ENCODE results near the gene NFE2L2. TPM values are rescaled to one million over a fixed set of nuclear protein-coding genes. Genes with fewer than 3 reads are reported as not detected.

The NFE2L2 gene
- total and polyA plus RNA-seq, 2 donors: 108 to 149 TPM

GRCh38 chr2:177244244-177244771, 20.2 kb downstream of the NFE2L2 start:
- Histone ChIP-seq H3K27ac (ENCODE audit: low read depth) (no peak overlapping the region), H3K4me3 (ENCODE audit: low read depth, low read length) (no peak overlapping the region), H3K4me1 (ENCODE audit: insufficient read depth) (peaks cover 3% of the 10 kb centered on the region), H3K36me3 (ENCODE audit: insufficient read depth) (no peaks in the 10 kb centered on the region)
- WGBS: 95% methylated on average over 6 of the region's 6 CpGs
- no peak for DNase-seq (ENCODE audit: extremely low spot score)

DNA sequence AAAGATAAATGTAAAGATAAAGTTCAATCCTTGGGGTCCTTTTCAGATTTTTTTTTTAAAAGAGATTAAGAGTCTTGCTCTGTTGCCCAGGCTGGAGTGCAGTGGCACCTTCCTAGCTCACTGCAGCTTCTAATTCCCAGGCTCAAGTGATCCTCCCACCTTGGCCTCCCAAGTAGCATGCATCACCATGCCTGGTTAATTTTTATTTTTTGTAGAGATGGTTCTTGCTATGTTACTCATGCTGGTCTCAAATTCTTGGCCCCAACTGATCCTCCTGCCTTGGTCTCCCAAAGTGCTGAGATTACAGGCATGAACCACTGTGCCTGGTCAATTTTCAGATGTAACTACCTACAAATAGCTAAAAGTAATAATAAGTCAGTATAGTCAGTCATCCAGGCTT, 21.1 kb downstream of the NFE2L2 start:
- peak overlapping the region; percentile 32 for H3K27ac ChIP-seq (ENCODE audit: low read depth)
- no peak overlapping the region for H3K4me3 ChIP-seq (ENCODE audit: low read depth, low read length)
- H3K36me3 ChIP-seq (ENCODE audit: insufficient read depth): no peaks in the 10 kb centered on the region
- H3K4me1 ChIP-seq (ENCODE audit: insufficient read depth): peaks cover 3% of the 10 kb centered on the region
- no peak for DNase-seq (ENCODE audit: extremely low spot score)

- Histone ChIP-seq H3K27ac (ENCODE audit: low read depth) (peak overlapping the region; percentile 32), H3K4me3 (ENCODE audit: low read depth, low read length) (no peak overlapping the region), H3K4me1 (ENCODE audit: insufficient read depth) (peaks cover 3% of the 10 kb centered on the region), H3K36me3 (ENCODE audit: insufficient read depth) (no peaks in the 10 kb centered on the region)
- 65% methylated on average over 3 of the region's 3 CpGs for WGBS
- DNase-seq (ENCODE audit: extremely low spot score): no peak
These were observed 21.5 kb downstream of the NFE2L2 start for GRCh38 chr2:177243073-177243472.

DNA sequence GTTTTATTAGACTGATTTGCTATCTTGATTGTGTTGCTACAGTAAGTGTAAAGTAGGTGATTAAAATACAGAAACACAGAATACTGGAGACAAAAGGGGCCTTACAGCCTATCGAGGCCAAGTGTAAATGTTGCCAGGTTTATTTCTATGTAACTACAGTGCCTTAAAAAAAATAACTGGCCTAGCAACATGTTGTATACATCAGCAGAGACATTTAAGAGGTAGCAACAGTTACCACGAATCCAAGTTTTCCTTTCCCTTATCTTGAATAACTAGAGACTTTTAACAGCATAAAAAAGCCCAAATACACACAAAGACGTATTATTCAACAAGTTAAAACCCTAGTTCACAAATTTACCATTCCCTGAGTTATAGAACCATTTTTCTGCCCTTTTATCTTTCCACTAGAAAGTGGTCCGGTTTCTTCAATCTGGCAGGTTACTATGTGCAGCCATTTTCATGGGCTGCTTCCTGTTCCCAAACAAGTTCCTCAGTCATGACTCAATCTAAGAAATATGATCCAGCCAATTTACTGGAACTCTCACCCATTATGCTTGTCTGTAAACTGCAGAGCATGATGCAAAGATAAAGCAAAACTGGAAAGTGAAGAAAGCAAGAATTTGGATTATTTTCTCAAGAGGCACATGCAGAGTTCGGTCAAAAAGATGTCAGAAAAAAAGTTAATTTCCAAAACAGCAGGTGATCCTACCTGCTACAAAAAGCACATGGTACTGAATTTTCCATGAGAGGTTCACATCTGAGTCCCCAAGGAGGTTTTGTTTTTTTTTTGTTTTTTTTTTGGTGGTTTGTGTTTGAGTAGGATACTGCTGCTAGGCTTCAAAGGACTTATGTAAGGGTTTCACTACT, 22.2 kb downstream of the NFE2L2 start:
- Histone ChIP-seq H3K27ac (ENCODE audit: low read depth) (peak overlapping the region; percentile 93), H3K4me1 (ENCODE audit: insufficient read depth) (peaks cover 3% of the 10 kb centered on the region), H3K4me3 (ENCODE audit: low read depth, low read length) (no peak overlapping the region), H3K36me3 (ENCODE audit: insufficient read depth) (no peaks in the 10 kb centered on the region)
- WGBS: 7% methylated on average over 5 of the region's 5 CpGs
- peak; percentile 84 for DNase-seq (ENCODE audit: extremely low spot score)

- Histone ChIP-seq H3K36me3 (ENCODE audit: insufficient read depth) (no peaks in the 10 kb centered on the region), H3K27ac (ENCODE audit: low read depth) (peak overlapping the region; percentile 93), H3K4me3 (ENCODE audit: low read depth, low read length) (no peak overlapping the region), H3K4me1 (ENCODE audit: insufficient read depth) (peaks cover 3% of the 10 kb centered on the region)
- DNase-seq (ENCODE audit: extremely low spot score): no peak
- 19% methylated on average over 1 of the region's 1 CpG for WGBS
These were observed 22.8 kb downstream of the NFE2L2 start for GRCh38 chr2:177241711-177242120.

- 20% methylated on average over 5 of the region's 5 CpGs for WGBS
- H3K4me1 ChIP-seq (ENCODE audit: insufficient read depth): peaks cover 6% of the 10 kb centered on the region
These were observed 24.4 kb downstream of the NFE2L2 start for GRCh38 chr2:177239932-177240630.

GRCh38 chr2:177239053-177239452, 25.5 kb downstream of the NFE2L2 start:
- H3K4me3 ChIP-seq (ENCODE audit: low read depth, low read length): no peak overlapping the region
- 77% methylated on average over 6 of the region's 6 CpGs for WGBS
- peaks cover 6% of the 10 kb centered on the region for H3K4me1 ChIP-seq (ENCODE audit: insufficient read depth)
- DNase-seq (ENCODE audit: extremely low spot score): no peak
- no peak overlapping the region for H3K27ac ChIP-seq (ENCODE audit: low read depth)
- no peaks in the 10 kb centered on the region for H3K36me3 ChIP-seq (ENCODE audit: insufficient read depth)

More at GRCh38 chr2:177239932-177240630, 24.4 kb downstream of the NFE2L2 start:
- Histone ChIP-seq H3K36me3 (ENCODE audit: insufficient read depth) (no peaks in the 10 kb centered on the region), H3K4me3 (ENCODE audit: low read depth, low read length) (no peak overlapping the region), H3K27ac (ENCODE audit: low read depth) (peak overlapping the region; percentile 28)
- no peak for DNase-seq (ENCODE audit: extremely low spot score)

DNA sequence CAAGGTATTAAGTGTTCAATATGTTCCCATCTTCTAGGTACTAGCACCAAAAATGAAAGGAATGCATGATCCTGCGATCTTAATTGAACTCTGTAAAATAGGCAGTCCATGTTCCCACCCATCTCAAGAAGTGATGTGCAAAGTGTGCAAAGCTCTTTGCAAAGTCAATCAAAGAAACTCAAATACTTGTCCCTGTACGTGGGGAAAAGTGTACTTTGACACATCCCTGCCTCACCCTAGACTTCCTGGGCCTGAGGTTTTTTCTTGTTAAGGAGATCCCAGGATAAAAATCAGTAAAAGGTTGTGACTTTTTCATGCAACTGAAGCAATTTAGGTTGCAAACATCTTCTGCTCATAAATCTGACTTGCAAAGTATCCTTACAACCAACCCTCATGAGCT, 26.6 kb downstream of the NFE2L2 start:
- 54% methylated on average over 2 of the region's 2 CpGs for WGBS
- H3K4me1 ChIP-seq (ENCODE audit: insufficient read depth): peaks cover 2% of the 10 kb centered on the region
- no peak overlapping the region for H3K27ac ChIP-seq (ENCODE audit: low read depth)
- no peak overlapping the region for H3K4me3 ChIP-seq (ENCODE audit: low read depth, low read length)
- H3K36me3 ChIP-seq (ENCODE audit: insufficient read depth): no peaks in the 10 kb centered on the region
- no peak for DNase-seq (ENCODE audit: extremely low spot score)

DNA sequence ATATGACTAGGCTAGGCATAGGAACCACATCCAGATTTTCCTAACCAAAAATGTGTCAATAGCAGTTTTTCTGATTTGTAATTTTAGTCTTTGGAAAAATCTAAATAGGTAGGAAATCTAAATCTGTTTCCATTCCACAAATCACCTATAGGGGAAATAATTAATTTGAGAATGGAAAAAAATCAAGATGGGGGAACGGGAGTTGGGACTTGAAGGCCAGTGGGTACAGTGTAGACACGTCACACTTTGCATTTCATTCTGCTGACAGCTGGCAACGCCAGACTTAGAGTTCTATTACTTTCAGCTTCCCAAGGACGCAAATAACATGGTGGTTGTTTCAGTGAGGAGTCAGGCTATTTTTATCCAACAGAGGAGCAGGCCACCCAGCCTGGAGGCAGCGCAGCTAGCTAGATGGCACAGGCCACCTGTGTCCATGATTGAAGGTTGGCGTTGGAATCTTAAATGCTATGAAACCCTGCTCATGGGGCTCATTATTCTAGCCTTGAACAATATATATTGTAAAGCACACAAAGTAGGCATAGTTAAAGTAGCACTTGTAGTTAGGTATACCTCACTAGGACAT, 28.6 kb downstream of the NFE2L2 start:
- WGBS: 90% methylated on average over 6 of the region's 6 CpGs
- DNase-seq (ENCODE audit: extremely low spot score): no peak
- Histone ChIP-seq H3K4me3 (ENCODE audit: low read depth, low read length) (no peak overlapping the region), H3K36me3 (ENCODE audit: insufficient read depth) (peaks cover 7% of the 10 kb centered on the region), H3K27ac (ENCODE audit: low read depth) (no peak overlapping the region), H3K4me1 (ENCODE audit: insufficient read depth) (peaks cover 2% of the 10 kb centered on the region)

DNA sequence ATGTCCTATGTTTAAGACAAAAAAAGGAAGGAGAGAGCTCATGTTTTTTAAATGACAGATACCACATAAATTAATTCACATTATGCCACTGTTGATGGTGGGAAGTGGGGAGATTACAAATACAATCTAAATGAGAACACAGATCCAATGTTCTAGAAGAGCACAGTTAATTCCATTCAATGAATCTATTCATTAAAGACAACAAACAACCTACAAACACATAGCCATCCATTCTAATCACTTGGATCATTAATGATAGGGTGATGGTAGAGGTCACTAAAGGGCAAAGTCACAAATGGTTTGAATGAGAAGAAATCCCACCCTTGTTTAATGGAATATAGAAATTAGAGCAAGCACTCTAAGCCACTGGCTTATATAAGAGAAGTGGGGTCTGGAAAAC, 30.3 kb downstream of the NFE2L2 start:
- Histone ChIP-seq H3K4me3 (ENCODE audit: low read depth, low read length) (no peak overlapping the region), H3K4me1 (ENCODE audit: insufficient read depth) (peaks cover 2% of the 10 kb centered on the region), H3K36me3 (ENCODE audit: insufficient read depth) (peaks cover 7% of the 10 kb centered on the region), H3K27ac (ENCODE audit: low read depth) (no peak overlapping the region)
- DNase-seq (ENCODE audit: extremely low spot score): no peak

- peaks cover 9% of the 10 kb centered on the region for H3K36me3 ChIP-seq (ENCODE audit: insufficient read depth)
- 62% methylated on average over 8 of the region's 8 CpGs for WGBS
- no peak overlapping the region for H3K27ac ChIP-seq (ENCODE audit: low read depth)
These were observed 32.3 kb downstream of the NFE2L2 start for GRCh38 chr2:177232098-177232704.

DNA sequence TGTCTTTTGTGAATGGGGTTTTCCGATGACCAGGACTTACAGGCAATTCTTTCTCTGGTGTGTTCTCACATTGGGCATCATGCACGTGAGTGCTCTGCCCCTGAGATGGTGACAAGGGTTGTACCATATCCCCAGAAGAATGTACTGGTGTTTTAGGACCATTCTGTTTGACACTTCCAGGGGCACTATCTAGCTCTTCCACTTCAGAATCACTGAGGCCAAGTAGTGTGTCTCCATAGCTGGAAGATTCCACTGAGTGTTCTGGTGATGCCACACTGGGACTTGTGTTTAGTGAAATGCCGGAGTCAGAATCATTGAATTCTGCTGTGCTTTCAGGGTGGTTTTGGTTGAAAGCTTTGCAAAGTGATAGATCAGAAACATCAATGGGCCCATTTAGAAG, 33.3 kb downstream of the NFE2L2 start:
- Histone ChIP-seq H3K27ac (ENCODE audit: low read depth) (no peak overlapping the region), H3K4me3 (ENCODE audit: low read depth, low read length) (no peak overlapping the region), H3K36me3 (ENCODE audit: insufficient read depth) (peaks cover 9% of the 10 kb centered on the region), H3K4me1 (ENCODE audit: insufficient read depth) (peaks cover 2% of the 10 kb centered on the region)
- DNase-seq (ENCODE audit: extremely low spot score): no peak
- WGBS: 89% methylated on average over 3 of the region's 3 CpGs

More at GRCh38 chr2:177232098-177232704, 32.3 kb downstream of the NFE2L2 start:
- DNase-seq (ENCODE audit: extremely low spot score): no peak
- Histone ChIP-seq H3K4me1 (ENCODE audit: insufficient read depth) (peaks cover 2% of the 10 kb centered on the region), H3K4me3 (ENCODE audit: low read depth, low read length) (no peak overlapping the region)

DNA sequence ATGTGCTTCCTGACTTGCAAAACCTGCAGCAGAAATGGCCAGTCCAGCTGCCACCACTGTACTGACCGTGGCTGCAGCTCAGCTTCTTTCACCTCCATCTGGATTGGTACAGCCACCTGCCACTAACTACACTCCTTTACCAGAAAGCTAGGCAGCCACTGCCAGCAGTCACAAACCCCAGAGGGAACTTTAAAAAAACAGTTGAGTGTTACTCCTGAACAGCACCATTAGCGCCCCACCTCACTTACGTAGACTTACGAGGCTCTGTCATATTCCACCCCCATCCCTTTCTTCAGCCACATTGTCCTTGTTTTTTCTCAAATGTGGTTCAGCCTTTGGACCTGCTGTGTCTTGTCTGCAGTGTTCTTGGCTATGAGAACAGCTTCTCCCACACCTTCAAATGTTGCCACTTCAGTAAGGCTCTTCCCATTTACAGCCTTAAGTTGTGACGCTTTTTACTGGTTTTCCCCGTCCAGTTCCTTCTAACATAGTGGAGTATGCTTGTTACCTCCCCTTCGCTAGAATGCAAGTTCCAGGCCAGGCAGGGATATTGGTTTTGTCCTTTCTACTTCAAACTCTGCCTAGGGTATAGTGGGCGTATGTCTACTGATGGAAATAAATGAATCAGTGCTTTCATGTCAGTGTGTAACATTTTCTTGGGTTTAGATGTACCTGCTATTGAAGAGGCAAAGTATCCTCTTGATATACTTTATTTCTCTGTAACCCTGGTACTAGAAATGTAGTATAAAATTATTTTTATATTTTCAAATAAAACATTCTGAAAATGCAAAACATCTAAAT, 34.9 kb downstream of the NFE2L2 start:
- H3K27ac ChIP-seq (ENCODE audit: low read depth): no peak overlapping the region
- 90% methylated on average over 8 of the region's 8 CpGs for WGBS
- H3K4me3 ChIP-seq (ENCODE audit: low read depth, low read length): no peak overlapping the region
- H3K4me1 ChIP-seq (ENCODE audit: insufficient read depth): no peaks in the 10 kb centered on the region
- H3K36me3 ChIP-seq (ENCODE audit: insufficient read depth): peaks cover 9% of the 10 kb centered on the region
- DNase-seq (ENCODE audit: extremely low spot score): no peak

All from urinary bladder (tissue), 4 donors.